ENCODE results near the gene JUNB. TPM values are rescaled to one million over a fixed set of nuclear protein-coding genes. Genes with fewer than 3 reads are reported as not detected.

JUNB gene
- total and polyA plus RNA-seq, 2 of the 13 experiments (the other 11 are each of a cell fraction or from before 2014, with no cell fraction given) = 7.7 to 8.2 TPM

DNA sequence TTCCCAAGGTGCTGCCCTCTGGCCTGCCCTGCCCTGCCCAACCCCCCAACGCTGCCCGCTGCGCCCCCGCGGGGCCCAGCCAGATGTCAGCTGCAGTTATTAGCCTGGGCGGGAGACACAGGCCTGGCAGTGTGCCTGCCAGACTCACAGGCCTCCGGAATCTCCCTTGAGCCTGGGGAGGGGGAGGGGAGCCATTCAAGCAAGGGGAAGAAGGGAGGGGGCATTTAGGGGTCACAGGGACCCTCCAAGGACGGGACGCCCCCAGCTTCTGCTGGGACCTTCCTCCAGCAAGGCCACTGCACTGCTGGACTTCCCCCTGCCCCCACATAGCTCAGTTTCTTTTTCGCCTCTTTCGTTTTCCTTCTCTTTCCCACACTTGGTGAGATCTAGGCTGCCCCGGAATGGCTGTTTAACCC is 2.6 kb upstream of the JUNB start:
- Histone ChIP-seq H3K4me1 (ENCODE audit: insufficient read depth, low read length) (peaks cover 66% of the 10 kb centered on the region), H3K9ac (ENCODE audit: insufficient read depth, low read depth, low read length) (peak overlapping the region; percentile 89), H3K4me2 (ENCODE audit: low read depth, low read length) (peak overlapping the region; percentile 99), H3K27me3 (ENCODE audit: control insufficient read depth in 1 of 2, insufficient read depth in 2 of 2, low read length in 2 of 2) (no peaks in the 10 kb centered on the region; a peak in 2 of 5 replicates), H2AFZ (ENCODE audit: low read length) (no peak overlapping the region), H3K9me3 (ENCODE audit: low read length) (no peaks in the 10 kb centered on the region), H3K4me3 (replicated peaks in 1 of 3; ENCODE audit: insufficient read depth in 1 of 3, low read depth in 2 of 3, low read length in 3 of 3) (peak overlapping the region; percentile 39 to 87 (median 47)), H4K20me1 (ENCODE audit: insufficient read depth, low read length) (no peaks in the 10 kb centered on the region), H3K27ac (ENCODE audit: extremely low read length, insufficient read depth, low read length) (peak overlapping the region; percentile 59), H3K79me2 (ENCODE audit: insufficient read depth, low read length) (peaks cover 8% of the 10 kb centered on the region), H3K36me3 (replicated peaks in 1 of 2; ENCODE audit: control insufficient read depth in 1 of 2, insufficient read depth in 2 of 2, low read length in 2 of 2) (no peaks in the 10 kb centered on the region)
- no peak for ATAC-seq
- peak; percentile 41 for DNase-seq (ENCODE audit: low spot score)
- POLR2A ChIA-PET = interaction anchor here (1.4 to 1.9 kb wide), 3 partner anchors 11 to 65 kb away, joined by 4 to 21 read pairs (median 8); partner anchors contain the start of genes GET3 and TNPO2
- FAIRE-seq = no peak
- TSS peak; percentile 52 for BruUV-seq (replicated peaks)
- WGBS (ENCODE audit: low lambda C conversion rate) = 2% methylated on average over 11 of the region's 12 CpGs
- intact Hi-C loops (cut with micrococcal nuclease; ENCODE audit: unreplicated experiment) (no loop called here), in situ Hi-C loops (cut with HindIII; ENCODE audit: extremely low pct_ligation_motif_present, low pct_unique_long_range_greater_than_20kb) (no loop called here)
- CTCF ChIA-PET (ENCODE audit: low intra/inter-chr PET ratio, low total read pairs) = interaction anchor here (1.4 kb wide), 1 partner anchor 10 kb away, joined by 4 read pairs; no protein-coding TSS in a partner anchor
- TF ChIP-seq, protein P1, sequence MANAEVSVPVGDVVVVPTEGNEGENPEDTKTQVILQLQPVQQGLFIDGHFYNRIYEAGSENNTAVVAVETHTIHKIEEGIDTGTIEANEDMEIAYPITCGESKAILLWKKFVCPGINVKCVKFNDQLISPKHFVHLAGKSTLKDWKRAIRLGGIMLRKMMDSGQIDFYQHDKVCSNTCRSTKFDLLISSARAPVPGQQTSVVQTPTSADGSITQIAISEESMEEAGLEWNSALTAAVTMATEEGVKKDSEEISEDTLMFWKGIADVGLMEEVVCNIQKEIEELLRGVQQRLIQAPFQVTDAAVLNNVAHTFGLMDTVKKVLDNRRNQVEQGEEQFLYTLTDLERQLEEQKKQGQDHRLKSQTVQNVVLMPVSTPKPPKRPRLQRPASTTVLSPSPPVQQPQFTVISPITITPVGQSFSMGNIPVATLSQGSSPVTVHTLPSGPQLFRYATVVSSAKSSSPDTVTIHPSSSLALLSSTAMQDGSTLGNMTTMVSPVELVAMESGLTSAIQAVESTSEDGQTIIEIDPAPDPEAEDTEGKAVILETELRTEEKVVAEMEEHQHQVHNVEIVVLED (CRISPR knock-in tag; IDR thresholded peaks at IDR 0.05; ENCODE audit: borderline replicate concordance) = no peak
- TF ChIP-seq RBFOX2 (IDR thresholded peaks at IDR 0.05; ENCODE audit: low read depth, low read length) = 0 out of 2 replicates have a peak, but pooled peaks have one; percentile 38
- no peak for TF ChIP-seq TEAD2 (CRISPR knock-in tag; IDR thresholded peaks at IDR 0.05)
- TF ChIP-seq, protein P2, sequence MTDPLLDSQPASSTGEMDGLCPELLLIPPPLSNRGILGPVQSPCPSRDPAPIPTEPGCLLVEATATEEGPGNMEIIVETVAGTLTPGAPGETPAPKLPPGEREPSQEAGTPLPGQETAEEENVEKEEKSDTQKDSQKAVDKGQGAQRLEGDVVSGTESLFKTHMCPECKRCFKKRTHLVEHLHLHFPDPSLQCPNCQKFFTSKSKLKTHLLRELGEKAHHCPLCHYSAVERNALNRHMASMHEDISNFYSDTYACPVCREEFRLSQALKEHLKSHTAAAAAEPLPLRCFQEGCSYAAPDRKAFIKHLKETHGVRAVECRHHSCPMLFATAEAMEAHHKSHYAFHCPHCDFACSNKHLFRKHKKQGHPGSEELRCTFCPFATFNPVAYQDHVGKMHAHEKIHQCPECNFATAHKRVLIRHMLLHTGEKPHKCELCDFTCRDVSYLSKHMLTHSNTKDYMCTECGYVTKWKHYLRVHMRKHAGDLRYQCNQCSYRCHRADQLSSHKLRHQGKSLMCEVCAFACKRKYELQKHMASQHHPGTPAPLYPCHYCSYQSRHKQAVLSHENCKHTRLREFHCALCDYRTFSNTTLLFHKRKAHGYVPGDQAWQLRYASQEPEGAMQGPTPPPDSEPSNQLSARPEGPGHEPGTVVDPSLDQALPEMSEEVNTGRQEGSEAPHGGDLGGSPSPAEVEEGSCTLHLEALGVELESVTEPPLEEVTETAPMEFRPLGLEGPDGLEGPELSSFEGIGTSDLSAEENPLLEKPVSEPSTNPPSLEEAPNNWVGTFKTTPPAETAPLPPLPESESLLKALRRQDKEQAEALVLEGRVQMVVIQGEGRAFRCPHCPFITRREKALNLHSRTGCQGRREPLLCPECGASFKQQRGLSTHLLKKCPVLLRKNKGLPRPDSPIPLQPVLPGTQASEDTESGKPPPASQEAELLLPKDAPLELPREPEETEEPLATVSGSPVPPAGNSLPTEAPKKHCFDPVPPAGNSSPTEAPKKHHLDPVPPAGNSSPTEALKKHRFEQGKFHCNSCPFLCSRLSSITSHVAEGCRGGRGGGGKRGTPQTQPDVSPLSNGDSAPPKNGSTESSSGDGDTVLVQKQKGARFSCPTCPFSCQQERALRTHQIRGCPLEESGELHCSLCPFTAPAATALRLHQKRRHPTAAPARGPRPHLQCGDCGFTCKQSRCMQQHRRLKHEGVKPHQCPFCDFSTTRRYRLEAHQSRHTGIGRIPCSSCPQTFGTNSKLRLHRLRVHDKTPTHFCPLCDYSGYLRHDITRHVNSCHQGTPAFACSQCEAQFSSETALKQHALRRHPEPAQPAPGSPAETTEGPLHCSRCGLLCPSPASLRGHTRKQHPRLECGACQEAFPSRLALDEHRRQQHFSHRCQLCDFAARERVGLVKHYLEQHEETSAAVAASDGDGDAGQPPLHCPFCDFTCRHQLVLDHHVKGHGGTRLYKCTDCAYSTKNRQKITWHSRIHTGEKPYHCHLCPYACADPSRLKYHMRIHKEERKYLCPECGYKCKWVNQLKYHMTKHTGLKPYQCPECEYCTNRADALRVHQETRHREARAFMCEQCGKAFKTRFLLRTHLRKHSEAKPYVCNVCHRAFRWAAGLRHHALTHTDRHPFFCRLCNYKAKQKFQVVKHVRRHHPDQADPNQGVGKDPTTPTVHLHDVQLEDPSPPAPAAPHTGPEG (CRISPR knock-in tag; IDR thresholded peaks at IDR 0.05) = no peak
- TF ChIP-seq GFI1 (CRISPR knock-in tag; IDR thresholded peaks at IDR 0.05; ENCODE audit: borderline replicate concordance) = 0 out of 2 replicates have a peak, but pooled peaks have one; percentile 14
- no peak for TF ChIP-seq ZBTB1 (CRISPR knock-in tag; IDR thresholded peaks at IDR 0.05; ENCODE audit: borderline replicate concordance)
- TF ChIP-seq ZNF501 (CRISPR knock-in tag; IDR thresholded peaks at IDR 0.05) = 0 out of 2 replicates have a peak, but pooled peaks have one; percentile 14
- TF ChIP-seq ZNF749 (CRISPR knock-in tag; IDR thresholded peaks at IDR 0.05; ENCODE audit: borderline replicate concordance) = peak; percentile 52; the same call in 1 of the 2 replicates
- TF ChIP-seq ARNTL (CRISPR knock-in tag; IDR thresholded peaks at IDR 0.05) = no peak
- TF ChIP-seq, protein P3, sequence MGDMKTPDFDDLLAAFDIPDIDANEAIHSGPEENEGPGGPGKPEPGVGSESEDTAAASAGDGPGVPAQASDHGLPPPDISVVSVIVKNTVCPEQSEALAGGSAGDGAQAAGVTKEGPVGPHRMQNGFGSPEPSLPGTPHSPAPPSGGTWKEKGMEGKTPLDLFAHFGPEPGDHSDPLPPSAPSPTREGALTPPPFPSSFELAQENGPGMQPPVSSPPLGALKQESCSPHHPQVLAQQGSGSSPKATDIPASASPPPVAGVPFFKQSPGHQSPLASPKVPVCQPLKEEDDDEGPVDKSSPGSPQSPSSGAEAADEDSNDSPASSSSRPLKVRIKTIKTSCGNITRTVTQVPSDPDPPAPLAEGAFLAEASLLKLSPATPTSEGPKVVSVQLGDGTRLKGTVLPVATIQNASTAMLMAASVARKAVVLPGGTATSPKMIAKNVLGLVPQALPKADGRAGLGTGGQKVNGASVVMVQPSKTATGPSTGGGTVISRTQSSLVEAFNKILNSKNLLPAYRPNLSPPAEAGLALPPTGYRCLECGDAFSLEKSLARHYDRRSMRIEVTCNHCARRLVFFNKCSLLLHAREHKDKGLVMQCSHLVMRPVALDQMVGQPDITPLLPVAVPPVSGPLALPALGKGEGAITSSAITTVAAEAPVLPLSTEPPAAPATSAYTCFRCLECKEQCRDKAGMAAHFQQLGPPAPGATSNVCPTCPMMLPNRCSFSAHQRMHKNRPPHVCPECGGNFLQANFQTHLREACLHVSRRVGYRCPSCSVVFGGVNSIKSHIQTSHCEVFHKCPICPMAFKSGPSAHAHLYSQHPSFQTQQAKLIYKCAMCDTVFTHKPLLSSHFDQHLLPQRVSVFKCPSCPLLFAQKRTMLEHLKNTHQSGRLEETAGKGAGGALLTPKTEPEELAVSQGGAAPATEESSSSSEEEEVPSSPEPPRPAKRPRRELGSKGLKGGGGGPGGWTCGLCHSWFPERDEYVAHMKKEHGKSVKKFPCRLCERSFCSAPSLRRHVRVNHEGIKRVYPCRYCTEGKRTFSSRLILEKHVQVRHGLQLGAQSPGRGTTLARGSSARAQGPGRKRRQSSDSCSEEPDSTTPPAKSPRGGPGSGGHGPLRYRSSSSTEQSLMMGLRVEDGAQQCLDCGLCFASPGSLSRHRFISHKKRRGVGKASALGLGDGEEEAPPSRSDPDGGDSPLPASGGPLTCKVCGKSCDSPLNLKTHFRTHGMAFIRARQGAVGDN (CRISPR knock-in tag; IDR thresholded peaks at IDR 0.05) = peak; percentile 72
- TF ChIP-seq ZBTB38 (CRISPR knock-in tag; IDR thresholded peaks at IDR 0.05) = no peak
- TF ChIP-seq JARID2 (CRISPR knock-in tag; IDR thresholded peaks at IDR 0.05; ENCODE audit: insufficient replicate concordance) = no peak
- TF ChIP-seq SIN3B (IDR thresholded peaks at IDR 0.05; ENCODE audit: low read length) = no peak

All from HepG2 (cell line).